Measurements from ENCODE around the gene ETV1.

ETV1 gene

GRCh38 chr7:14000247-14000646 lies 10.8 kb upstream of the ETV1 start:
- H3K4me1 ChIP-seq (ENCODE audit: control insufficient read depth, insufficient read depth, low read length) = peaks cover 16% of the 10 kb centered on the region
- H3K9ac ChIP-seq (ENCODE audit: low read length) = no peak overlapping the region
- H3K36me3 ChIP-seq (ENCODE audit: control insufficient read depth, insufficient read depth, low read length, severe bottlenecking) = no peaks in the 10 kb centered on the region
- H3K4me3 ChIP-seq (ENCODE audit: low read length) = no peak overlapping the region
- H3K27me3 ChIP-seq (replicated peaks; ENCODE audit: control insufficient read depth, insufficient read depth, low read length) = no peaks in the 10 kb centered on the region
- DNase-seq (ENCODE audit: low read depth) = no peak
- H3K9me3 ChIP-seq (ENCODE audit: control insufficient read depth, low read length) = no peaks in the 10 kb centered on the region

GRCh38 chr7:13998866-13999265 lies 9.4 kb upstream of the ETV1 start:
- H3K4me1 ChIP-seq (ENCODE audit: control insufficient read depth, insufficient read depth, low read length) = peaks cover 16% of the 10 kb centered on the region

GRCh38 chr7:13992596-13992964 lies 3.1 kb upstream of the ETV1 start:
- H3K4me3 ChIP-seq (ENCODE audit: low read length) = peak overlapping the region; percentile 93
- peaks cover 28% of the 10 kb centered on the region for H3K4me1 ChIP-seq (ENCODE audit: control insufficient read depth, insufficient read depth, low read length)
- no peaks in the 10 kb centered on the region for H3K27me3 ChIP-seq (replicated peaks; ENCODE audit: control insufficient read depth, insufficient read depth, low read length)
- H3K9me3 ChIP-seq (ENCODE audit: control insufficient read depth, low read length) = no peaks in the 10 kb centered on the region
- H3K9ac ChIP-seq (ENCODE audit: low read length) = peak overlapping the region; percentile 68
- peak; percentile 22 for DNase-seq (ENCODE audit: low read depth)
- no peaks in the 10 kb centered on the region for H3K36me3 ChIP-seq (ENCODE audit: control insufficient read depth, insufficient read depth, low read length, severe bottlenecking)

More at GRCh38 chr7:13998866-13999265, 9.4 kb upstream of the ETV1 start:
- no peaks in the 10 kb centered on the region for H3K9me3 ChIP-seq (ENCODE audit: control insufficient read depth, low read length)
- no peak overlapping the region for H3K4me3 ChIP-seq (ENCODE audit: low read length)
- H3K36me3 ChIP-seq (ENCODE audit: control insufficient read depth, insufficient read depth, low read length, severe bottlenecking) = no peaks in the 10 kb centered on the region
- H3K9ac ChIP-seq (ENCODE audit: low read length) = no peak overlapping the region
- H3K27me3 ChIP-seq (replicated peaks; ENCODE audit: control insufficient read depth, insufficient read depth, low read length) = no peaks in the 10 kb centered on the region
- peak; percentile 22 for DNase-seq (ENCODE audit: low read depth)

GRCh38 chr7:13991791-13992595 lies 2.5 kb upstream of the ETV1 start:
- no peaks in the 10 kb centered on the region for H3K36me3 ChIP-seq (ENCODE audit: control insufficient read depth, insufficient read depth, low read length, severe bottlenecking)
- peak overlapping the region; percentile 68 for H3K9ac ChIP-seq (ENCODE audit: low read length)
- peak; percentile 47 for DNase-seq (ENCODE audit: low read depth)
- no peaks in the 10 kb centered on the region for H3K9me3 ChIP-seq (ENCODE audit: control insufficient read depth, low read length)
- peak overlapping the region; percentile 93 for H3K4me3 ChIP-seq (ENCODE audit: low read length)
- H3K27me3 ChIP-seq (replicated peaks; ENCODE audit: control insufficient read depth, insufficient read depth, low read length) = no peaks in the 10 kb centered on the region
- peaks cover 29% of the 10 kb centered on the region for H3K4me1 ChIP-seq (ENCODE audit: control insufficient read depth, insufficient read depth, low read length)

GRCh38 chr7:13990984-13991790 lies 1.7 kb upstream of the ETV1 start:
- H3K9me3 ChIP-seq (ENCODE audit: control insufficient read depth, low read length) = no peaks in the 10 kb centered on the region
- peaks cover 29% of the 10 kb centered on the region for H3K4me1 ChIP-seq (ENCODE audit: control insufficient read depth, insufficient read depth, low read length)
- H3K36me3 ChIP-seq (ENCODE audit: control insufficient read depth, insufficient read depth, low read length, severe bottlenecking) = no peaks in the 10 kb centered on the region
- no peaks in the 10 kb centered on the region for H3K27me3 ChIP-seq (replicated peaks; ENCODE audit: control insufficient read depth, insufficient read depth, low read length)
- peak overlapping the region; percentile 93 for H3K4me3 ChIP-seq (ENCODE audit: low read length)
- DNase-seq (ENCODE audit: low read depth) = peak; percentile 98
- peak overlapping the region; percentile 86 for H3K9ac ChIP-seq (ENCODE audit: low read length)

GRCh38 chr7:13990319-13990983 lies 985 bp upstream of the ETV1 start:
- peak overlapping the region; percentile 86 for H3K9ac ChIP-seq (ENCODE audit: low read length)
- no peaks in the 10 kb centered on the region for H3K27me3 ChIP-seq (replicated peaks; ENCODE audit: control insufficient read depth, insufficient read depth, low read length)
- H3K4me1 ChIP-seq (ENCODE audit: control insufficient read depth, insufficient read depth, low read length) = peaks cover 29% of the 10 kb centered on the region
- peak; percentile 76 for DNase-seq (ENCODE audit: low read depth)
- no peaks in the 10 kb centered on the region for H3K36me3 ChIP-seq (ENCODE audit: control insufficient read depth, insufficient read depth, low read length, severe bottlenecking)
- H3K9me3 ChIP-seq (ENCODE audit: control insufficient read depth, low read length) = no peaks in the 10 kb centered on the region
- H3K4me3 ChIP-seq (ENCODE audit: low read length) = peak overlapping the region; percentile 93

GRCh38 chr7:13989949-13990305 lies 461 bp upstream of the ETV1 start:
- no peaks in the 10 kb centered on the region for H3K27me3 ChIP-seq (replicated peaks; ENCODE audit: control insufficient read depth, insufficient read depth, low read length)
- no peaks in the 10 kb centered on the region for H3K9me3 ChIP-seq (ENCODE audit: control insufficient read depth, low read length)
- peak overlapping the region; percentile 93 for H3K4me3 ChIP-seq (ENCODE audit: low read length)
- DNase-seq (ENCODE audit: low read depth) = no peak
- H3K9ac ChIP-seq (ENCODE audit: low read length) = peak overlapping the region; percentile 86
- no peaks in the 10 kb centered on the region for H3K36me3 ChIP-seq (ENCODE audit: control insufficient read depth, insufficient read depth, low read length, severe bottlenecking)
- H3K4me1 ChIP-seq (ENCODE audit: control insufficient read depth, insufficient read depth, low read length) = peaks cover 29% of the 10 kb centered on the region

- no peaks in the 10 kb centered on the region for H3K36me3 ChIP-seq (ENCODE audit: control insufficient read depth, insufficient read depth, low read length, severe bottlenecking)
- peak; percentile 39 for DNase-seq (ENCODE audit: low read depth)
- peak overlapping the region; percentile 93 for H3K4me3 ChIP-seq (ENCODE audit: low read length)
- H3K4me1 ChIP-seq (ENCODE audit: control insufficient read depth, insufficient read depth, low read length) = peaks cover 32% of the 10 kb centered on the region
- H3K9me3 ChIP-seq (ENCODE audit: control insufficient read depth, low read length) = no peaks in the 10 kb centered on the region
- peak overlapping the region; percentile 86 for H3K9ac ChIP-seq (ENCODE audit: low read length)
- no peaks in the 10 kb centered on the region for H3K27me3 ChIP-seq (replicated peaks; ENCODE audit: control insufficient read depth, insufficient read depth, low read length)
Measured at GRCh38 chr7:13988731-13989125, 738 bp downstream of the ETV1 start.

- Histone ChIP-seq H3K4me1 (ENCODE audit: control insufficient read depth, insufficient read depth, low read length) (peaks cover 31% of the 10 kb centered on the region), H3K27me3 (replicated peaks; ENCODE audit: control insufficient read depth, insufficient read depth, low read length) (no peaks in the 10 kb centered on the region), H3K9me3 (ENCODE audit: control insufficient read depth, low read length) (no peaks in the 10 kb centered on the region), H3K9ac (ENCODE audit: low read length) (peak overlapping the region; percentile 50), H3K4me3 (ENCODE audit: low read length) (peak overlapping the region; percentile 93), H3K36me3 (ENCODE audit: control insufficient read depth, insufficient read depth, low read length, severe bottlenecking) (no peaks in the 10 kb centered on the region)
- peak; percentile 31 for DNase-seq (ENCODE audit: low read depth)
Measured at GRCh38 chr7:13988065-13988464, 1.4 kb downstream of the ETV1 start.

GRCh38 chr7:13987395-13987794 lies 2.1 kb downstream of the ETV1 start:
- DNase-seq (ENCODE audit: low read depth) = no peak
- H3K9me3 ChIP-seq (ENCODE audit: control insufficient read depth, low read length) = no peaks in the 10 kb centered on the region
- no peaks in the 10 kb centered on the region for H3K27me3 ChIP-seq (replicated peaks; ENCODE audit: control insufficient read depth, insufficient read depth, low read length)
- H3K36me3 ChIP-seq (ENCODE audit: control insufficient read depth, insufficient read depth, low read length, severe bottlenecking) = no peaks in the 10 kb centered on the region
- H3K9ac ChIP-seq (ENCODE audit: low read length) = peak overlapping the region; percentile 50
- peak overlapping the region; percentile 93 for H3K4me3 ChIP-seq (ENCODE audit: low read length)
- peaks cover 31% of the 10 kb centered on the region for H3K4me1 ChIP-seq (ENCODE audit: control insufficient read depth, insufficient read depth, low read length)

GRCh38 chr7:13986208-13986607 lies 3.3 kb downstream of the ETV1 start:
- no peaks in the 10 kb centered on the region for H3K9me3 ChIP-seq (ENCODE audit: control insufficient read depth, low read length)
- no peaks in the 10 kb centered on the region for H3K36me3 ChIP-seq (ENCODE audit: control insufficient read depth, insufficient read depth, low read length, severe bottlenecking)
- H3K9ac ChIP-seq (ENCODE audit: low read length) = no peak overlapping the region
- H3K4me1 ChIP-seq (ENCODE audit: control insufficient read depth, insufficient read depth, low read length) = peaks cover 31% of the 10 kb centered on the region
- no peak overlapping the region for H3K4me3 ChIP-seq (ENCODE audit: low read length)
- H3K27me3 ChIP-seq (replicated peaks; ENCODE audit: control insufficient read depth, insufficient read depth, low read length) = no peaks in the 10 kb centered on the region
- no peak for DNase-seq (ENCODE audit: low read depth)
